Measurements from ENCODE around the gene OR13D1. TPM values are rescaled to one million over a fixed set of nuclear protein-coding genes. Genes with fewer than 3 reads are reported as not detected.

Gene OR13D1
- total RNA-seq, result not detected in 2 replicates

GRCh38 chr9:104694218-104694617, at the start of gene OR13D1:
Gene OR13D1 (plus strand): TSS chr9:104694518. CDS start chr9:104694518, 0 bp downstream.

Other genes with a start within 250 kb of the OR13D1 start
- not detected in 2 replicates for gene OR13F1, start 190.3 kb upstream of the OR13D1 start, total RNA-seq
- not detected in 2 replicates for gene OR13C4, start 167.3 kb upstream of the OR13D1 start, total RNA-seq
- gene OR13C3, start 157.7 kb upstream of the OR13D1 start, total RNA-seq, result not detected in 2 replicates
- not detected in 2 replicates for gene OR13C8, start 125.3 kb upstream of the OR13D1 start, total RNA-seq
- not detected in 2 replicates for gene OR13C5, start 95.1 kb upstream of the OR13D1 start, total RNA-seq
- not detected in 2 replicates for gene OR13C2, start 88.9 kb upstream of the OR13D1 start, total RNA-seq
- gene OR13C9, start 76.3 kb upstream of the OR13D1 start, total RNA-seq, result not detected in 2 replicates
- gene NIPSNAP3A, start 53.2 kb downstream of the OR13D1 start, total RNA-seq, result 20.8 and 21.7 TPM in 2 replicates
- gene NIPSNAP3B, start 69.6 kb downstream of the OR13D1 start, total RNA-seq, result 0.17 and 1.2 TPM in 2 replicates
- gene ABCA1, start 233.6 kb downstream of the OR13D1 start, total RNA-seq, result 1.5 and 1.8 TPM in 2 replicates